ENCODE results near the gene CDPF1.

DNA sequence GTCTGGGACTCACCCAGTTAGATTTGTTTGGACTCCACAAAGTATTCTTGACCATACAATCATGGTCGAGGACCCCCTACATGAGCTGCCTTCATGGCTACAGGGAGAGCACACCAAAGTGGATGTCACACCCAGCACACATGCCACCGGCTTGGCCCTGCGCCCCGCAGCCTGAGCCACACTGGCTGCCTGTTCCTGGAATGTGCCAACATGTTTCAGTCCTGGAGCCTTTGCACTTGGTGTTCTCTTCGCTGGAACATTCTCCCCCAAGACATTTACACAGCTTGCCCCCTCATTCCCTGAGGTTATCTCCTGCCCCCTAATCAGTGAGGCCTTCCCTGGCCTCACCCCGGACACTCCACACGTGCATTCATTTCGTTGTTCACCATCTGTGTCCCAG is 53.8 kb downstream of the CDPF1 start:
- no peak for TF ChIP-seq EZH2 (IDR thresholded peaks at IDR 0.05; ENCODE audit: borderline replicate concordance, low read length)
- TF ChIP-seq, protein P1, sequence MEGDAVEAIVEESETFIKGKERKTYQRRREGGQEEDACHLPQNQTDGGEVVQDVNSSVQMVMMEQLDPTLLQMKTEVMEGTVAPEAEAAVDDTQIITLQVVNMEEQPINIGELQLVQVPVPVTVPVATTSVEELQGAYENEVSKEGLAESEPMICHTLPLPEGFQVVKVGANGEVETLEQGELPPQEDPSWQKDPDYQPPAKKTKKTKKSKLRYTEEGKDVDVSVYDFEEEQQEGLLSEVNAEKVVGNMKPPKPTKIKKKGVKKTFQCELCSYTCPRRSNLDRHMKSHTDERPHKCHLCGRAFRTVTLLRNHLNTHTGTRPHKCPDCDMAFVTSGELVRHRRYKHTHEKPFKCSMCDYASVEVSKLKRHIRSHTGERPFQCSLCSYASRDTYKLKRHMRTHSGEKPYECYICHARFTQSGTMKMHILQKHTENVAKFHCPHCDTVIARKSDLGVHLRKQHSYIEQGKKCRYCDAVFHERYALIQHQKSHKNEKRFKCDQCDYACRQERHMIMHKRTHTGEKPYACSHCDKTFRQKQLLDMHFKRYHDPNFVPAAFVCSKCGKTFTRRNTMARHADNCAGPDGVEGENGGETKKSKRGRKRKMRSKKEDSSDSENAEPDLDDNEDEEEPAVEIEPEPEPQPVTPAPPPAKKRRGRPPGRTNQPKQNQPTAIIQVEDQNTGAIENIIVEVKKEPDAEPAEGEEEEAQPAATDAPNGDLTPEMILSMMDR (conservative IDR thresholded peaks at IDR 0.05 in 1 of 2, IDR thresholded peaks at IDR 0.05 in 1 of 2; ENCODE audit: extremely low read depth in 1 of 2, insufficient read depth in 1 of 2, low read depth in 1 of 2, low read length in 2 of 2), result no peak
